ENCODE measurements around the gene VRK3.
"Not testable (repeated sequence)": the region's sequence is repeated elsewhere in the genome, so short reads cannot be mapped to it uniquely, and the experiment has no call there.

Gene VRK3

GRCh38 chr19:49986354-49986753 lies 38.8 kb downstream of the VRK3 start:
- DNase-seq = no peak

- DNase-seq = peak; percentile 25
Observed at GRCh38 chr19:49985871-49986270, 39.3 kb downstream of the VRK3 start.

GRCh38 chr19:49984491-49984890 lies 40.7 kb downstream of the VRK3 start:
- no peak for DNase-seq

GRCh38 chr19:49983645-49984229 lies 41.4 kb downstream of the VRK3 start:
- no peak for DNase-seq

GRCh38 chr19:49981603-49982593 lies 43.3 kb downstream of the VRK3 start:
- DNase-seq = no peak

GRCh38 chr19:49978324-49978723 lies 46.8 kb downstream of the VRK3 start:
- no peak for DNase-seq

GRCh38 chr19:49977881-49978280 lies 47.3 kb downstream of the VRK3 start:
- no peak for DNase-seq

- DNase-seq = no peak
Observed at GRCh38 chr19:49977076-49977475, 48.1 kb downstream of the VRK3 start.

- DNase-seq = no peak
Observed at GRCh38 chr19:49976496-49976895, 48.7 kb downstream of the VRK3 start.

GRCh38 chr19:49975051-49975450 lies 50.1 kb downstream of the VRK3 start:
- no peak for DNase-seq

GRCh38 chr19:49973987-49974386 lies 51.2 kb downstream of the VRK3 start:
- DNase-seq = no peak

- DNase-seq = no peak
Observed at GRCh38 chr19:49972841-49973240, 52.3 kb downstream of the VRK3 start.

- DNase-seq = no peak
Observed at GRCh38 chr19:49971991-49972411, 53.2 kb downstream of the VRK3 start.

- DNase-seq = not testable (repeated sequence)
Observed at GRCh38 chr19:49969355-49969754, 55.8 kb downstream of the VRK3 start.

- DNase-seq = peak; percentile 26
Observed at GRCh38 chr19:49968279-49968922, 56.8 kb downstream of the VRK3 start.

- DNase-seq = not testable (repeated sequence)
Observed at GRCh38 chr19:49960980-49961379, 64.2 kb downstream of the VRK3 start, which contains the start of gene SIGLEC11. Gene SIGLEC11 (minus strand): TSS chr19:49961172. CDS start chr19:49961081, 91 bp downstream.

- DNase-seq = not testable (repeated sequence)
Observed at GRCh38 chr19:49959892-49960291, 65.3 kb downstream of the VRK3 start.

- not testable (repeated sequence) for DNase-seq
Observed at GRCh38 chr19:49958596-49958995, 66.6 kb downstream of the VRK3 start.

- DNase-seq = not testable (repeated sequence)
Observed at GRCh38 chr19:49958144-49958543, 67.0 kb downstream of the VRK3 start.

- no peak for DNase-seq
Observed at GRCh38 chr19:49957262-49957915, 67.8 kb downstream of the VRK3 start.

GRCh38 chr19:49956115-49956495 lies 69.1 kb downstream of the VRK3 start:
- DNase-seq = no peak

- DNase-seq = no peak
Observed at GRCh38 chr19:49954933-49955332, 70.2 kb downstream of the VRK3 start.
